A673 (cell line): ENCODE results near the gene PPHLN1. TPM values are rescaled to one million over a fixed set of nuclear protein-coding genes. Genes with fewer than 3 reads are reported as not detected.

Experiments
- BruUV-seq: library from RNA; stranded (reverse); fragments of 400-500 nt; replicated peaks from 2 replicates; lab custom pipeline; 2021; lab: Mats Ljungman, UMichigan
- CTCF ChIA-PET: fragments of 300-600 bp; sonication (Branson Sonifier 250); formaldehyde crosslinking; loops from one replicate; lab custom pipeline; 2022; ENCODE audit warnings: antibody characterized with exemption; lab: Charles Lee
- POLR2A ChIA-PET: fragments of 300-600 bp; sonication (Branson Sonifier 250); formaldehyde crosslinking; loops from one replicate; lab custom pipeline; 2022; ENCODE audit warnings: antibody characterized with exemption; ENCODE audit not compliant: low non-redundant PET; lab: Charles Lee
- DNase-seq: peaks from one replicate; pipeline ENCODE4 v3.0.0-alpha.2; 2015; ENCODE audit warnings: low spot score
- H3K27ac ChIP-seq: fragments of 200-600 bp; sonication (generic); 2 replicates; pipeline ENCODE4 v1.5.1; 2016; ENCODE audit warnings: mixed run types, low read depth, mild to moderate bottlenecking, mixed read lengths, antibody characterized with exemption, low read length; ENCODE audit not compliant: poor library complexity, severe bottlenecking
- H3K27me3 ChIP-seq: fragments of 200-600 bp; sonication (generic); replicated peaks from 2 replicates; pipeline ENCODE4 v1.6.1; 2017; ENCODE audit warnings: mixed run types, low read depth, mild to moderate bottlenecking, mixed read lengths, antibody characterized with exemption, low read length; ENCODE audit not compliant: insufficient read depth, poor library complexity
- H3K36me3 ChIP-seq: fragments of 200-600 bp; sonication (generic); 2 replicates; pipeline ENCODE4 v1.6.1; 2016; ENCODE audit warnings: mixed run types, mild to moderate bottlenecking, mixed read lengths, antibody characterized with exemption, low read length; ENCODE audit not compliant: insufficient read depth, poor library complexity, severe bottlenecking
- H3K4me1 ChIP-seq: fragments of 200-600 bp; sonication (generic); 2 replicates; pipeline ENCODE4 v1.6.1; 2017; ENCODE audit warnings: mixed run types, mild to moderate bottlenecking, mixed read lengths, antibody characterized with exemption, low read length; ENCODE audit not compliant: insufficient read depth, poor library complexity, severe bottlenecking
- H3K4me3 ChIP-seq: fragments of 200-600 bp; sonication (generic); 2 replicates; pipeline ENCODE4 v1.5.1; 2016; ENCODE audit warnings: low read depth, mixed run types, mild to moderate bottlenecking, mixed read lengths, low read length; ENCODE audit not compliant: poor library complexity, severe bottlenecking
- H3K9me3 ChIP-seq: fragments of 200-600 bp; sonication (generic); 2 replicates; pipeline ENCODE4 v1.6.1; 2016; ENCODE audit warnings: mixed run types, low read depth, mild to moderate bottlenecking, mixed read lengths, antibody characterized with exemption, low read length; ENCODE audit not compliant: poor library complexity, severe bottlenecking
- EZH2 ChIP-seq: fragments of 200-600 bp; sonication (generic); IDR thresholded peaks from 2 replicates; pipeline ENCODE4 v1.6.1; 2017; ENCODE audit warnings: borderline replicate concordance, low read depth, mild to moderate bottlenecking, mixed read lengths, antibody characterized with exemption, low read length; ENCODE audit not compliant: poor library complexity, severe bottlenecking
- intact Hi-C: fragments of 100-400 bp; cut with micrococcal nuclease; formaldehyde crosslinking; loops from one replicate; pipeline ENCODE4 v1.10.0; 2022; ENCODE audit not compliant: unreplicated experiment
- total RNA-seq: library from RNA; stranded (reverse); gene quantifications from 2 replicates; pipeline ENCODE4 v1.2.3, GENCODE V29; 2021
- TF ChIP-seq, protein P1 (sequence below): fragments of 300-800, 200-600 bp; sonication (generic); conservative IDR thresholded peaks from 2 replicates; pipeline ENCODE4 v1.5.1; 2017; ENCODE audit warnings: low read depth, mild to moderate bottlenecking, antibody characterized with exemption, low read length, moderate library complexity, mixed read lengths

PPHLN1 gene
- total RNA-seq, 1 experiment from 2014 or later = 90.1 TPM

DNA sequence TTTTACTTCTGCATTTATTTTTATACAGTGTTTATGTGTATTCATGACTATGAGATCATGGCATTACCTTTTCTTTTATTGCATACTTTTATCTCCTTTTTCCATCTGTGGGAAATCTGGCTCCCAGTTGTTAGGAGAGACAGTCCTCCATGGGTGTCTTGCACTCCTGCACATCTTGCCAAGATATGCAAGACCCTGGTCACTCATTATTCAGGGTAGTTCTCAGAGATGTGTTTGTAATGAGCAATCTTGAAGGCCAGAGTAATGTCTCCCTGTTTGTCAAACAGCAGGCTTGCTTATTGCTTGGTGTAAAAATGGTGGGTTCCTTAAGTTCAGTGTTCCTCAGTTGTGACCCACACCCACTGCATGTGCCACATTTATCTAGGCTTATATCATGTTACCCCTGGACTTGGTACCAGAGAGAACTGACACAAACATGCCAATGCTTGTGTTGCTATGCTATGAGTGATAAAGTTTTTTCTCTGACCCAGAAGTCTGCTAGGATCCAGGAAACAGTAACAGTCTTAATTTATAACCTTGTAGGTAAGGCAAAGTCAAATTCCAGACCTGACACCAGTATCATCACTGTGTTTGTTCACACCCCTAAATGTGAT, 36.8 kb downstream of the PPHLN1 start:
- H3K27ac ChIP-seq = no peak overlapping the region
- no peaks in the 10 kb centered on the region for H3K27me3 ChIP-seq
- peaks cover 3% of the 10 kb centered on the region for H3K4me1 ChIP-seq
- no peak for DNase-seq
- no peak overlapping the region for H3K4me3 ChIP-seq
- BruUV-seq = no TSS peak
- intact Hi-C loops = no loop called here
- CTCF ChIA-PET = no interaction called here
- POLR2A ChIA-PET = no interaction called here
- TF ChIP-seq, protein P1, sequence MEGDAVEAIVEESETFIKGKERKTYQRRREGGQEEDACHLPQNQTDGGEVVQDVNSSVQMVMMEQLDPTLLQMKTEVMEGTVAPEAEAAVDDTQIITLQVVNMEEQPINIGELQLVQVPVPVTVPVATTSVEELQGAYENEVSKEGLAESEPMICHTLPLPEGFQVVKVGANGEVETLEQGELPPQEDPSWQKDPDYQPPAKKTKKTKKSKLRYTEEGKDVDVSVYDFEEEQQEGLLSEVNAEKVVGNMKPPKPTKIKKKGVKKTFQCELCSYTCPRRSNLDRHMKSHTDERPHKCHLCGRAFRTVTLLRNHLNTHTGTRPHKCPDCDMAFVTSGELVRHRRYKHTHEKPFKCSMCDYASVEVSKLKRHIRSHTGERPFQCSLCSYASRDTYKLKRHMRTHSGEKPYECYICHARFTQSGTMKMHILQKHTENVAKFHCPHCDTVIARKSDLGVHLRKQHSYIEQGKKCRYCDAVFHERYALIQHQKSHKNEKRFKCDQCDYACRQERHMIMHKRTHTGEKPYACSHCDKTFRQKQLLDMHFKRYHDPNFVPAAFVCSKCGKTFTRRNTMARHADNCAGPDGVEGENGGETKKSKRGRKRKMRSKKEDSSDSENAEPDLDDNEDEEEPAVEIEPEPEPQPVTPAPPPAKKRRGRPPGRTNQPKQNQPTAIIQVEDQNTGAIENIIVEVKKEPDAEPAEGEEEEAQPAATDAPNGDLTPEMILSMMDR = no peak
- TF ChIP-seq EZH2 = no peak
- H3K9me3 ChIP-seq = no peaks in the 10 kb centered on the region
- H3K36me3 ChIP-seq = no peaks in the 10 kb centered on the region

DNA sequence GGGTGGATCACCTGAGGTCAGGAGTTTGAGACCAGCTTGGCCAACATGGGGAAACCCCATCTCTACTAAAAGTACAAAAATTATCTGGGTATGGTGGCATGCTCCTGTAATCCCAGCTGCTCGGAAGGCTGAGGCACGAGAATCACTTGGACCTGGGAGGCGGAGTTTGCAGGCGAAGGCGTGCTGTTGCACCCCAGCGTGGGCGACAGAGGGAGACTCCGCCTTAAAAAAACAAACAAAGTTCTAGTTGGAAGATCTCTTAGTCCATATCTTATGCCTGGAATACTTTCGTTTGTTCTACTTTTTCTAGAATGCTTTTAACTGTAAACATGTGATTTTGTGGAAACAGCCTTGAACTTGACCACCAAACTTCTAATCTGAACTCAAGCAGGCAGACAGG, 38.7 kb downstream of the PPHLN1 start:
- peaks cover 3% of the 10 kb centered on the region for H3K4me1 ChIP-seq
- ChIA-PET POLR2A (no interaction called here), CTCF (no interaction called here)
- H3K27me3 ChIP-seq = no peaks in the 10 kb centered on the region
- no peak for TF ChIP-seq EZH2
- TF ChIP-seq, protein P1 = no peak
- no peak for DNase-seq
- no peaks in the 10 kb centered on the region for H3K36me3 ChIP-seq
- no peaks in the 10 kb centered on the region for H3K9me3 ChIP-seq
- intact Hi-C loops = no loop called here
- BruUV-seq = no TSS peak
- H3K4me3 ChIP-seq = no peak overlapping the region
- no peak overlapping the region for H3K27ac ChIP-seq

DNA sequence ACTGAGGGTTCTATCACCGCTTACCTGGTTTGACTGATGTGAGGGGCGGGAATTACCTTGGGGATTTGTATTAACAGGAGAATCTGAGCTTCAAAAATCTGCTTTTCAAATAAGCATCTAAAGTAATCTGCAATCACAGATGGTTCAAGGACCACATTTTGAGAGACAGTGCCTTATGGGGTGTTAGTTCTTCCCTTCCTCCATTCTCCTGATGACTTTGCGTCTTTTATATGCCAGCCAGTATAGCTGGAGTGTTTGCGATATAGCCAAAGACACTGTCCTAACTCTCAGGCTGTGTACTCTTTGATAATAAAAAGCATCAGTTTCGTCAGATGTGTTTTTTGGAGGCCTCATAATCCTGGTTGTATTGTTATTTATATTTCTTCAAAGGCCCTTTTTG, 39.5 kb downstream of the PPHLN1 start:
- peaks cover 3% of the 10 kb centered on the region for H3K4me1 ChIP-seq
- H3K27me3 ChIP-seq = no peaks in the 10 kb centered on the region
- H3K27ac ChIP-seq = no peak overlapping the region
- no peaks in the 10 kb centered on the region for H3K9me3 ChIP-seq
- BruUV-seq = no TSS peak
- H3K4me3 ChIP-seq = no peak overlapping the region
- DNase-seq = no peak
- intact Hi-C loops = no loop called here
- CTCF ChIA-PET = no interaction called here
- POLR2A ChIA-PET = interaction anchor here (0.6 kb wide), 1 partner anchor 21 kb away, joined by 3 read pairs; no protein-coding TSS in a partner anchor
- no peaks in the 10 kb centered on the region for H3K36me3 ChIP-seq
- TF ChIP-seq EZH2 = no peak
- TF ChIP-seq, protein P1 = no peak
